Endothelial cell (in vitro differentiated cells): ENCODE data around the gene NLRP6. TPM values are rescaled to one million over a fixed set of nuclear protein-coding genes. Genes with fewer than 3 reads are reported as not detected.
"Not testable (repeated sequence)": the region's sequence is repeated elsewhere in the genome, so short reads cannot be mapped to it uniquely, and the experiment has no call there.

ENCODE experiments used
- DNase-seq: peaks from one replicate; pipeline ENCODE4 v3.0.0; 2021; ENCODE audit warnings: low spot score
- H3K27ac Mint-ChIP-seq: one replicate; pipeline ENCODE4 v1.8.0; 2021; ENCODE audit warnings: mixed read lengths, inconsistent platforms; ENCODE audit not compliant: unreplicated experiment
- H3K27me3 Mint-ChIP-seq: one replicate; pipeline ENCODE4 v1.8.0; 2021; ENCODE audit warnings: mild to moderate bottlenecking, moderate library complexity, mixed read lengths, inconsistent platforms; ENCODE audit not compliant: unreplicated experiment
- H3K36me3 Mint-ChIP-seq: one replicate; pipeline ENCODE4 v1.8.0; 2021; ENCODE audit warnings: mild to moderate bottlenecking, low read depth, mixed read lengths, inconsistent platforms; ENCODE audit not compliant: unreplicated experiment
- H3K4me1 Mint-ChIP-seq: one replicate; pipeline ENCODE4 v1.8.0; 2021; ENCODE audit warnings: mild to moderate bottlenecking, mixed read lengths, inconsistent platforms; ENCODE audit not compliant: unreplicated experiment
- H3K4me3 Mint-ChIP-seq: one replicate; pipeline ENCODE4 v1.8.0; 2021; ENCODE audit warnings: mild to moderate bottlenecking, mixed read lengths, inconsistent platforms; ENCODE audit not compliant: unreplicated experiment
- H3K9me3 Mint-ChIP-seq: one replicate; pipeline ENCODE4 v1.8.0; 2021; ENCODE audit warnings: mixed read lengths, inconsistent platforms; ENCODE audit not compliant: unreplicated experiment
- total RNA-seq: library from RNA; stranded (reverse); fragmentation: NEBNext Ultra II Directional; extraction: Animal tissue kit (Norgen Biotek cat#: 25700); gene quantifications from one replicate; pipeline ENCODE4 v1.2.1, GENCODE V29; 2021; ENCODE audit not compliant: unreplicated experiment
- TF ChIP-seq, protein P1 (sequence below): fragments of 200-600 bp; sonication (generic); IDR thresholded peaks from one replicate; pipeline ENCODE4 v1.5.0; 2021; ENCODE audit warnings: antibody characterized with exemption; ENCODE audit not compliant: unreplicated experiment

NLRP6 gene
- total RNA-seq, 1 donor from 2014 or later: not detected

DNA sequence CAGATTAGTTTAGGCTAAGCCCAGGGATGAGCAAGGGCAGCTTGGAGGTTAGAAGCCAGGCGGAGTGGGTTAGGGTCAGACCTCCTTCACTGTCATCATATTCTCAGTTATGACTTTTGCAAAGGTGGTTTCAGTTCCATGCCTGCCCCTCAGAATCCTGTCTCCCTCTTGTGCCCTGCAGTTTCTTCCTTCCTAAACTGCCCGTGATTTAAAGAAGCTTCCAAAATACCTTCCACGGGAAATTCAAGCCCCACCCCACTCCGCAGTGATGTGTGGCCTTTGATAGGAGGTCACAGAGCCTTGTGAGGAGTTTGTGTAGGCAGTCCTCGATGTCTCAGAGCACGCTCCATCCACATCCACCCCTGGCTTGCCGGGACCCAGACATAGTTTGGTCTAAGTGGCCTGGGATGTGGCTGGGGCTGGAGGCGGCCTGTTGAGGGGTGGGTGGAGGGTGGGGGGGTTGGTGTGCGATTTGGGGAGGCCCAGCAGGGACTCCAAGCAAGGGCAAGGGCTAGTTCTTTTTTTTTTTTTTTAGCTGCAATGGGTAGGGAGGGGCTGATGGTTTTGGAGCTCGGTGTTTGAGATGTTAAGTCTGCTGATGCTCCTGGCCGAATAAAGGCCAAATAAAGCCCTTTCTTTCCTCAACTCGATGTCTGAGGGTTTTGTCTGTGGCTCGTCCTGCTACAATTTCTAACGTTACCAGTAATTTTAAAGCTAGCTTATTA, 34.0 kb downstream of the NLRP6 start:
- Mint-ChIP-seq H3K27ac (no peak overlapping the region), H3K4me3 (peak overlapping the region; percentile 82), H3K27me3 (peaks cover 13% of the 10 kb centered on the region), H3K9me3 (no peaks in the 10 kb centered on the region), H3K4me1 (peaks cover 50% of the 10 kb centered on the region), H3K36me3 (peaks cover 12% of the 10 kb centered on the region)
- DNase-seq: no peak
- TF ChIP-seq, protein P1, sequence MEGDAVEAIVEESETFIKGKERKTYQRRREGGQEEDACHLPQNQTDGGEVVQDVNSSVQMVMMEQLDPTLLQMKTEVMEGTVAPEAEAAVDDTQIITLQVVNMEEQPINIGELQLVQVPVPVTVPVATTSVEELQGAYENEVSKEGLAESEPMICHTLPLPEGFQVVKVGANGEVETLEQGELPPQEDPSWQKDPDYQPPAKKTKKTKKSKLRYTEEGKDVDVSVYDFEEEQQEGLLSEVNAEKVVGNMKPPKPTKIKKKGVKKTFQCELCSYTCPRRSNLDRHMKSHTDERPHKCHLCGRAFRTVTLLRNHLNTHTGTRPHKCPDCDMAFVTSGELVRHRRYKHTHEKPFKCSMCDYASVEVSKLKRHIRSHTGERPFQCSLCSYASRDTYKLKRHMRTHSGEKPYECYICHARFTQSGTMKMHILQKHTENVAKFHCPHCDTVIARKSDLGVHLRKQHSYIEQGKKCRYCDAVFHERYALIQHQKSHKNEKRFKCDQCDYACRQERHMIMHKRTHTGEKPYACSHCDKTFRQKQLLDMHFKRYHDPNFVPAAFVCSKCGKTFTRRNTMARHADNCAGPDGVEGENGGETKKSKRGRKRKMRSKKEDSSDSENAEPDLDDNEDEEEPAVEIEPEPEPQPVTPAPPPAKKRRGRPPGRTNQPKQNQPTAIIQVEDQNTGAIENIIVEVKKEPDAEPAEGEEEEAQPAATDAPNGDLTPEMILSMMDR: no peak

DNA sequence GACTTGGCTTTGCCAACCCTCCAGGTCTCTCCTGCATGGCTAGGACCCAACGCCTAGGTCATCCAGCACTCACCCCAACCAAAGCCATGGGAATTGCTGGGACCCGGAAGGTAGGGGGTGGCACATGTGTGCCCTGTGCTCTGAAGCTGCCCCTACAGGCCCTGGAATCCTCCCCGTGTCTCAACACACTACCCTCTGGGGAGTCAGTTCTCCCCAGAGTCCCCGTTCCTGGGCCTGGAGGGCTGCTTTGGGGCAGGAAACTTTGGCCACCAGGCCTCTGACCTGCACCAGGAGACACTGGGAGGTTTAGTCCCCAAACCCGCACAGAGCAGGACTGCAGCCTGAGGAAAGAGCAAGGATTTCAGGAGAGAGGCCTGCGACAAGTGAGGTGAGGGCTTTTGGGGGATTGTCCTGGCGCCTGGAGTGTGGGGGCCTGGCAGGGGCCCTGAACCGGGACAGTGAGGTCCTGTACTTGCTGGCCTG, 35.1 kb downstream of the NLRP6 start:
- peaks cover 12% of the 10 kb centered on the region for H3K36me3 Mint-ChIP-seq
- TF ChIP-seq, protein P1: no peak
- DNase-seq: no peak
- peaks cover 13% of the 10 kb centered on the region for H3K27me3 Mint-ChIP-seq
- H3K27ac Mint-ChIP-seq: peak overlapping the region; percentile 44
- no peaks in the 10 kb centered on the region for H3K9me3 Mint-ChIP-seq
- peaks cover 49% of the 10 kb centered on the region for H3K4me1 Mint-ChIP-seq
- peak overlapping the region; percentile 45 for H3K4me3 Mint-ChIP-seq

DNA sequence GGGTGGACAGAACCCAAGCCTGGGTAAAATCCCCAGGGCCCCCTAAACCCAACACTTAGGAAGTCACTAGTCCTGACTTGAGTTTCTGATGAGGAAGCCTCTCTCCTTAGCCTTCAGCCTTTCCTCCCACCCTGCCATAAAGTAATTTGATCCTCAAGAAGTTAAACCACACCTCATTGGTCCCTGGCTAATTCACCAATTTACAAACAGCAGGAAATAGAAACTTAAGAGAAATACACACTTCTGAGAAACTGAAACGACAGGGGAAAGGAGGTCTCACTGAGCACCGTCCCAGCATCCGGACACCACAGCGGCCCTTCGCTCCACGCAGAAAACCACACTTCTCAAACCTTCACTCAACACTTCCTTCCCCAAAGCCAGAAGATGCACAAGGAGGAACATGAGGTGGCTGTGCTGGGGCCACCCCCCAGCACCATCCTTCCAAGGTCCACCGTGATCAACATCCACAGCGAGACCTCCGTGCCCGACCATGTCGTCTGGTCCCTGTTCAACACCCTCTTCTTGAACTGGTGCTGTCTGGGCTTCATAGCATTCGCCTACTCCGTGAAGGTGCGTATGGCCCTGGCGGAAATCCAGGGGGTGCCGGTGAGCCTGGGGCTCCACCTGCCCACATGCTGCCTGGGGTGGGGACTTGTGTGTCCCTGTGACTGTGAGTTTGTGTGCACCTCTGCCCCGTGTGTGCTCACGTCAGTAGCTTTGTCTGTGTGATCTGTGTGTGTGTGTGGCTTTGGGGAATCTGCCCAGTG, 35.8 kb downstream of the NLRP6 start, which contains the start of gene IFITM1:
Gene IFITM1 (plus strand): TSS at position 254 of the 767 bp plus-strand sequence. CDS start 131 bp downstream, at position 385.
- Mint-ChIP-seq H3K9me3 (no peaks in the 10 kb centered on the region), H3K4me1 (peaks cover 44% of the 10 kb centered on the region), H3K27ac (peak within 1 kb of the TSS; percentile 44), H3K36me3 (peaks cover 12% of the 10 kb centered on the region), H3K4me3 (peak within 1 kb of the TSS; percentile 65), H3K27me3 (peaks cover 13% of the 10 kb centered on the region)
- TF ChIP-seq, protein P1: no peak
- no peak for DNase-seq

DNA sequence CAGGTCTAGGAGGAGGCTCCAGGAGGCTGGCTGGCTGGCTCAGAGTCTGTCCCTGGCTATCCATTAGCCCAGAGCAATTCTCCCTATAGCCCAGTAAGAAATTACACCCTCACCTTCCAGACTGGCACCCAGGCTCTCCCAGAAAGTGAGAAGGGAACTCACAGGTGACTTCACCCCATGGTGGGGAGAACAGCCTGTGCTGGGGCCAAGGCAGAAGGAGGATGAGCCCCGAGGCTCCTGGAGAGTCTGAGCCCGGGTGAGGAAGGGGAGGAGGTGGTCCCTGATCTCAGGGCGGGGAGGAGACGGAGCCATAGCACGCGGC, 36.3 kb downstream of the NLRP6 start:
- H3K27ac Mint-ChIP-seq, H3K36me3 Mint-ChIP-seq, H3K9me3 Mint-ChIP-seq, H3K27me3 Mint-ChIP-seq, DNase-seq: not testable (repeated sequence)
- Mint-ChIP-seq H3K4me1 (peaks cover 41% of the 10 kb centered on the region), H3K4me3 (peak overlapping the region; percentile 65)

DNA sequence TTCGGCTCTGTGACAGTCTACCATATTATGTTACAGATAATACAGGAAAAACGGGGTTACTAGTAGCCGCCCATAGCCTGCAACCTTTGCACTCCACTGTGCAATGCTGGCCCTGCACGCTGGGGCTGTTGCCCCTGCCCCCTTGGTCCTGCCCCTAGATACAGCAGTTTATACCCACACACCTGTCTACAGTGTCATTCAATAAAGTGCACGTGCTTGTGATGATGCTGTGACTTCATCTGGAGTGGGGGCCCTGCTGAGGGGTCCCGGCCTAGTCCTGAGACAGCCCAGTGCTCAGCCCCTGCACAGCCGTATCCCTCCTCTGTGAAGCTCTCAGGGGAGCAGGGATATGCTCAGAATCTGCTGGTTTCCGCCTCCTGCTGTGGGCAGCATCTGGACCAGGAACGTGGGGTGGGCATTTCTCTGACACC, 36.9 kb downstream of the NLRP6 start:
- no peak overlapping the region for H3K4me3 Mint-ChIP-seq
- peaks cover 7% of the 10 kb centered on the region for H3K36me3 Mint-ChIP-seq
- no peak for DNase-seq
- H3K4me1 Mint-ChIP-seq: peaks cover 38% of the 10 kb centered on the region
- peaks cover 7% of the 10 kb centered on the region for H3K27me3 Mint-ChIP-seq
- no peak overlapping the region for H3K27ac Mint-ChIP-seq
- no peaks in the 10 kb centered on the region for H3K9me3 Mint-ChIP-seq
- TF ChIP-seq, protein P1: no peak
